ENCODE results near the gene SDHAF1. TPM values are rescaled to one million over a fixed set of nuclear protein-coding genes. Genes with fewer than 3 reads are reported as not detected.

Gene SDHAF1
- polyA plus RNA-seq, 1 donor from 2014 or later = 71.6 TPM

DNA sequence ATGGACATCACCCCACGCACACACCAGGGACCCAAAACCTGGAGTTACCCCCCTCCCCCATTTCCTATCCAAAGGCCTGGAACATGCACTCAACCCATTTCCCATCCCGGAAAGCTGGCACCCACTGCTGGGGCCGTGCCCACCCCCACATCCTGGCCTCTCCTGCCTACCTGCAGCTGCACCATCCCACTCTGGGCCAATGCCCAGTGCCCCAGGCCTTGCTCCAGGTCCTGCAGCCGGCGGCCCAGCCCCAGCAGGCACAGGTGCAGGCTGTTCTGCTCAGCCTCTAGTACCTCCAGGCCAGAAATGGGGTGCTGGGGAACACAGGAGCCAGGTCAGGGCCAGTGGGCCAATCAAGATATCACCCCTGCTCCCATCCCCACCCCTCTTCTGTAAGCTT lies 12.0 kb downstream of the SDHAF1 start:
- no peaks in the 10 kb centered on the region for H3F3A ChIP-seq (ENCODE audit: insufficient read depth, low read length, poor library complexity, severe bottlenecking)
- TF ChIP-seq, protein P1, sequence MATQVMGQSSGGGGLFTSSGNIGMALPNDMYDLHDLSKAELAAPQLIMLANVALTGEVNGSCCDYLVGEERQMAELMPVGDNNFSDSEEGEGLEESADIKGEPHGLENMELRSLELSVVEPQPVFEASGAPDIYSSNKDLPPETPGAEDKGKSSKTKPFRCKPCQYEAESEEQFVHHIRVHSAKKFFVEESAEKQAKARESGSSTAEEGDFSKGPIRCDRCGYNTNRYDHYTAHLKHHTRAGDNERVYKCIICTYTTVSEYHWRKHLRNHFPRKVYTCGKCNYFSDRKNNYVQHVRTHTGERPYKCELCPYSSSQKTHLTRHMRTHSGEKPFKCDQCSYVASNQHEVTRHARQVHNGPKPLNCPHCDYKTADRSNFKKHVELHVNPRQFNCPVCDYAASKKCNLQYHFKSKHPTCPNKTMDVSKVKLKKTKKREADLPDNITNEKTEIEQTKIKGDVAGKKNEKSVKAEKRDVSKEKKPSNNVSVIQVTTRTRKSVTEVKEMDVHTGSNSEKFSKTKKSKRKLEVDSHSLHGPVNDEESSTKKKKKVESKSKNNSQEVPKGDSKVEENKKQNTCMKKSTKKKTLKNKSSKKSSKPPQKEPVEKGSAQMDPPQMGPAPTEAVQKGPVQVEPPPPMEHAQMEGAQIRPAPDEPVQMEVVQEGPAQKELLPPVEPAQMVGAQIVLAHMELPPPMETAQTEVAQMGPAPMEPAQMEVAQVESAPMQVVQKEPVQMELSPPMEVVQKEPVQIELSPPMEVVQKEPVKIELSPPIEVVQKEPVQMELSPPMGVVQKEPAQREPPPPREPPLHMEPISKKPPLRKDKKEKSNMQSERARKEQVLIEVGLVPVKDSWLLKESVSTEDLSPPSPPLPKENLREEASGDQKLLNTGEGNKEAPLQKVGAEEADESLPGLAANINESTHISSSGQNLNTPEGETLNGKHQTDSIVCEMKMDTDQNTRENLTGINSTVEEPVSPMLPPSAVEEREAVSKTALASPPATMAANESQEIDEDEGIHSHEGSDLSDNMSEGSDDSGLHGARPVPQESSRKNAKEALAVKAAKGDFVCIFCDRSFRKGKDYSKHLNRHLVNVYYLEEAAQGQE (IDR thresholded peaks at IDR 0.05; ENCODE audit: borderline replicate concordance) = no peak
- TF ChIP-seq POLR2AphosphoS5 (IDR thresholded peaks at IDR 0.05) = no peak
- TF ChIP-seq RAD21 (conservative IDR thresholded peaks at IDR 0.05) = no peak
- TF ChIP-seq SMC3 (conservative IDR thresholded peaks at IDR 0.05; ENCODE audit: poor library complexity) = no peak
- no peak for TF ChIP-seq EP300 (conservative IDR thresholded peaks at IDR 0.05; ENCODE audit: poor library complexity, severe bottlenecking)
- no peak for TF ChIP-seq MXI1 (conservative IDR thresholded peaks at IDR 0.05; ENCODE audit: poor library complexity, severe bottlenecking)
- no peak for TF ChIP-seq TAF1 (IDR thresholded peaks at IDR 0.05; ENCODE audit: low read depth)
- TF ChIP-seq EZH2 (IDR thresholded peaks at IDR 0.05; ENCODE audit: borderline replicate concordance, insufficient read depth, low read length, poor library complexity, severe bottlenecking) = no peak
- TF ChIP-seq, protein P2, sequence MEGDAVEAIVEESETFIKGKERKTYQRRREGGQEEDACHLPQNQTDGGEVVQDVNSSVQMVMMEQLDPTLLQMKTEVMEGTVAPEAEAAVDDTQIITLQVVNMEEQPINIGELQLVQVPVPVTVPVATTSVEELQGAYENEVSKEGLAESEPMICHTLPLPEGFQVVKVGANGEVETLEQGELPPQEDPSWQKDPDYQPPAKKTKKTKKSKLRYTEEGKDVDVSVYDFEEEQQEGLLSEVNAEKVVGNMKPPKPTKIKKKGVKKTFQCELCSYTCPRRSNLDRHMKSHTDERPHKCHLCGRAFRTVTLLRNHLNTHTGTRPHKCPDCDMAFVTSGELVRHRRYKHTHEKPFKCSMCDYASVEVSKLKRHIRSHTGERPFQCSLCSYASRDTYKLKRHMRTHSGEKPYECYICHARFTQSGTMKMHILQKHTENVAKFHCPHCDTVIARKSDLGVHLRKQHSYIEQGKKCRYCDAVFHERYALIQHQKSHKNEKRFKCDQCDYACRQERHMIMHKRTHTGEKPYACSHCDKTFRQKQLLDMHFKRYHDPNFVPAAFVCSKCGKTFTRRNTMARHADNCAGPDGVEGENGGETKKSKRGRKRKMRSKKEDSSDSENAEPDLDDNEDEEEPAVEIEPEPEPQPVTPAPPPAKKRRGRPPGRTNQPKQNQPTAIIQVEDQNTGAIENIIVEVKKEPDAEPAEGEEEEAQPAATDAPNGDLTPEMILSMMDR (IDR thresholded peaks at IDR 0.05; ENCODE audit: poor library complexity, severe bottlenecking) = no peak
- H3K27me3 ChIP-seq (ENCODE audit: insufficient read depth, low read depth, low read length) = peaks cover 7% of the 10 kb centered on the region
- H3K9ac ChIP-seq (ENCODE audit: low read length) = no peak overlapping the region
- H3K4me3 ChIP-seq (ENCODE audit: low read length) = no peak overlapping the region
- H3K4me2 ChIP-seq (ENCODE audit: low read length) = no peak overlapping the region
- no peaks in the 10 kb centered on the region for H3K9me2 ChIP-seq (ENCODE audit: insufficient read depth, low read length)
- H3K27ac ChIP-seq (ENCODE audit: low read length) = no peak overlapping the region
- H3K79me2 ChIP-seq (replicated peaks; ENCODE audit: insufficient read depth, low read length) = no peaks in the 10 kb centered on the region
- no peaks in the 10 kb centered on the region for H3K9me3 ChIP-seq (ENCODE audit: low read length)
- no peak overlapping the region for H2AFZ ChIP-seq (ENCODE audit: low read depth, low read length)
- H3K36me3 ChIP-seq (ENCODE audit: insufficient read depth, low read length) = no peaks in the 10 kb centered on the region
- no peaks in the 10 kb centered on the region for H4K20me1 ChIP-seq (ENCODE audit: insufficient read depth)

DNA sequence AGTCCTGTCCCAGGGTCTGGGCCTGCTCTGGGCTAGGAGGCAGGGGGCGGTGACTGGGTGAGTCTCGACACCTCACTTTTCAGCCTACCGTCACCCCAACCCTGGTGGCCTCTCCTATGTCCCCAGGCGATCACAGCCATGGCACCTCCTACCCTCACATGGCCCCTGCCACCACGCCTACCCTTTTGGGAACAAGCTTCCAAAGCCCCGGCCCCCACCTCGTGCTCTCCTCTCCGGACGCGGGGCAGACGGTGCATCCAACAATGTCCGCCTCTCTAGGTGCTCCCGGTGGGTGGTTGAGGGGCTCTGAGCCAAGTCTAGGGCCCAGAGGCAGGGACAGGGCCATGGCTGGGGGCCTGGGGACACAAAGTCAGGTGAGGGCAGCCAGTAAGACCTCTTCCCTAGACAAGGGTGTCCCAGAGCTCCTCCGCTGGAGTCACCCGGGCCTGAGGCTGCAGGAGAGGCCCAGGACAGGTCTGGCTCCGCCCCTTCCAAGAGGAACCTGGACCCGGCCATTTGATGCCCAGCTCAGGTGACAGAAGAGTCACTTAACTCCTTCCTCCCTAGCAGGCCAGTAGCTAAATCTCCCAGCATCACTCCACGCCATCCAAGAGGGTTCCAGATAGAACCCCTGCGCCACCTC lies 13.5 kb downstream of the SDHAF1 start, which contains the start of gene SYNE4:
Gene SYNE4 (minus strand): TSS at position 478 of the 643 bp plus-strand sequence. CDS start 132 bp downstream, at position 346.
- H3K79me2 ChIP-seq (replicated peaks; ENCODE audit: insufficient read depth, low read length) = no peaks in the 10 kb centered on the region

More for the DNA sequence above, 13.5 kb downstream of the SDHAF1 start, which contains the start of gene SYNE4:
- no peaks in the 10 kb centered on the region for H4K20me1 ChIP-seq (ENCODE audit: insufficient read depth)
- no peaks in the 10 kb centered on the region for H3K9me2 ChIP-seq (ENCODE audit: insufficient read depth, low read length)
- H3K27me3 ChIP-seq (ENCODE audit: insufficient read depth, low read depth, low read length) = peaks cover 7% of the 10 kb centered on the region
- H3K36me3 ChIP-seq (ENCODE audit: insufficient read depth, low read length) = no peaks in the 10 kb centered on the region
- TF ChIP-seq, protein P1 (IDR thresholded peaks at IDR 0.05; ENCODE audit: borderline replicate concordance) = no peak
- H3K27ac ChIP-seq (ENCODE audit: low read length) = no peak within 1 kb of the TSS
- H3K9me3 ChIP-seq (ENCODE audit: low read length) = no peaks in the 10 kb centered on the region
- no peaks in the 10 kb centered on the region for H3F3A ChIP-seq (ENCODE audit: insufficient read depth, low read length, poor library complexity, severe bottlenecking)
- H2AFZ ChIP-seq (ENCODE audit: low read depth, low read length) = no peak within 1 kb of the TSS
- peak within 1 kb of the TSS; percentile 1 for H3K9ac ChIP-seq (ENCODE audit: low read length)
- H3K4me2 ChIP-seq (ENCODE audit: low read length) = no peak within 1 kb of the TSS
- H3K4me3 ChIP-seq (ENCODE audit: low read length) = peak within 1 kb of the TSS; percentile 45
